ENCODE measurements around the gene SLC6A19. TPM values are rescaled to one million over a fixed set of nuclear protein-coding genes. Genes with fewer than 3 reads are reported as not detected.

The SLC6A19 gene
- total RNA-seq, 1 donor from 2014 or later, result 2.2 TPM

GRCh38 chr5:1194378-1194777 is 7.0 kb upstream of the SLC6A19 start:
- H3K27ac Mint-ChIP-seq, result no peak overlapping the region
- no peaks in the 10 kb centered on the region for H3K27me3 Mint-ChIP-seq
- TF ChIP-seq, protein P1, sequence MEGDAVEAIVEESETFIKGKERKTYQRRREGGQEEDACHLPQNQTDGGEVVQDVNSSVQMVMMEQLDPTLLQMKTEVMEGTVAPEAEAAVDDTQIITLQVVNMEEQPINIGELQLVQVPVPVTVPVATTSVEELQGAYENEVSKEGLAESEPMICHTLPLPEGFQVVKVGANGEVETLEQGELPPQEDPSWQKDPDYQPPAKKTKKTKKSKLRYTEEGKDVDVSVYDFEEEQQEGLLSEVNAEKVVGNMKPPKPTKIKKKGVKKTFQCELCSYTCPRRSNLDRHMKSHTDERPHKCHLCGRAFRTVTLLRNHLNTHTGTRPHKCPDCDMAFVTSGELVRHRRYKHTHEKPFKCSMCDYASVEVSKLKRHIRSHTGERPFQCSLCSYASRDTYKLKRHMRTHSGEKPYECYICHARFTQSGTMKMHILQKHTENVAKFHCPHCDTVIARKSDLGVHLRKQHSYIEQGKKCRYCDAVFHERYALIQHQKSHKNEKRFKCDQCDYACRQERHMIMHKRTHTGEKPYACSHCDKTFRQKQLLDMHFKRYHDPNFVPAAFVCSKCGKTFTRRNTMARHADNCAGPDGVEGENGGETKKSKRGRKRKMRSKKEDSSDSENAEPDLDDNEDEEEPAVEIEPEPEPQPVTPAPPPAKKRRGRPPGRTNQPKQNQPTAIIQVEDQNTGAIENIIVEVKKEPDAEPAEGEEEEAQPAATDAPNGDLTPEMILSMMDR (IDR thresholded peaks at IDR 0.05; ENCODE audit: unreplicated experiment), result no peak
- H3K4me3 Mint-ChIP-seq (ENCODE audit: low read depth), result no peak overlapping the region
- peaks cover 8% of the 10 kb centered on the region for H3K4me1 Mint-ChIP-seq (ENCODE audit: low read depth)
- no peak for DNase-seq (ENCODE audit: low spot score, unreplicated experiment)
- H3K9me3 Mint-ChIP-seq (ENCODE audit: low read depth), result peaks cover 5% of the 10 kb centered on the region
- no peaks in the 10 kb centered on the region for H3K36me3 Mint-ChIP-seq (ENCODE audit: insufficient read depth)

DNA sequence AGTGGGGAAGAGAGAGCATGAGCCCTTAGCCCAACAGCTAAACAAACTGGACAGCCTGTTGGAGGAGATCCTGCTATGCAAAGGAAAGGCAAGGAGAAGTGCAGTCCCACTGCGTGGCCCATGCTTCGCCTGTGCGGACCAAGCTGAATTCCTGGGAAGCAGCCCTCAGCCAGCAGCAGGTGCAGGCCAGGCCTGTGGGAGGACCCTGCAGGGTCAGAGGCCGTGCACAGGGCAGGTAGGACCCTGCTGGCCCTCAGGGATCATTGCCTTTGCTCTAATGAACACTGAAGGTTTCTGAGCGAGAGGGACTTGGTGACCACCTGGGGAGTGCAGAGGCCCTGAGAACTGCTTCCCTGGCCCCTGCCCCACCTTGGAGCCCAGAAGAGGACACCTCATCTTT is 6.0 kb upstream of the SLC6A19 start:
- no peak for DNase-seq (ENCODE audit: low spot score, unreplicated experiment)
- Mint-ChIP-seq H3K27me3 (no peaks in the 10 kb centered on the region), H3K4me3 (ENCODE audit: low read depth) (no peak overlapping the region), H3K9me3 (ENCODE audit: low read depth) (peaks cover 5% of the 10 kb centered on the region), H3K27ac (no peak overlapping the region), H3K36me3 (ENCODE audit: insufficient read depth) (no peaks in the 10 kb centered on the region), H3K4me1 (ENCODE audit: low read depth) (peaks cover 7% of the 10 kb centered on the region)
- TF ChIP-seq, protein P1 (IDR thresholded peaks at IDR 0.05; ENCODE audit: unreplicated experiment), result no peak

DNA sequence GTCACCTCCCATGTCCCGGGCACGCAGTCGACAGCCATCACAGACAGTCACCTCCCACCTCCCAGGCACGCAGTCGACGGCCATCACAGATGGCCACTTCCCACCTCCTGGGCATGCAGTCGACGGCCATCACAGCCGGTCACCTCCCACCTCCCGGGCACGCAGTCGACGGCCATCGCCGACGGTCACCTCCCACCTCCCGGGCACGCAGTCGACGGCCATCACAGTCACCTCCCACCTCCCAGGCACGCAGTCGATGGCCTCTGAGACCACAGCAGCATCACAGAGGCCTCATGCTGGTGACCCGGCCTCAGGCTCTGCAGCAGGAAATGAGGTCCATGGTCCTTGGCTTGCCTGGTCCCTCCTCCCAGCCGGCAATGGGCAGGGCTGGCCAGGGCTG is 5.5 kb upstream of the SLC6A19 start:
- Mint-ChIP-seq H3K4me3 (ENCODE audit: low read depth) (no peak overlapping the region), H3K9me3 (ENCODE audit: low read depth) (peaks cover 5% of the 10 kb centered on the region), H3K4me1 (ENCODE audit: low read depth) (peaks cover 6% of the 10 kb centered on the region), H3K36me3 (ENCODE audit: insufficient read depth) (no peaks in the 10 kb centered on the region), H3K27ac (no peak overlapping the region), H3K27me3 (no peaks in the 10 kb centered on the region)
- TF ChIP-seq, protein P1 (IDR thresholded peaks at IDR 0.05; ENCODE audit: unreplicated experiment), result no peak
- DNase-seq (ENCODE audit: low spot score, unreplicated experiment), result no peak

DNA sequence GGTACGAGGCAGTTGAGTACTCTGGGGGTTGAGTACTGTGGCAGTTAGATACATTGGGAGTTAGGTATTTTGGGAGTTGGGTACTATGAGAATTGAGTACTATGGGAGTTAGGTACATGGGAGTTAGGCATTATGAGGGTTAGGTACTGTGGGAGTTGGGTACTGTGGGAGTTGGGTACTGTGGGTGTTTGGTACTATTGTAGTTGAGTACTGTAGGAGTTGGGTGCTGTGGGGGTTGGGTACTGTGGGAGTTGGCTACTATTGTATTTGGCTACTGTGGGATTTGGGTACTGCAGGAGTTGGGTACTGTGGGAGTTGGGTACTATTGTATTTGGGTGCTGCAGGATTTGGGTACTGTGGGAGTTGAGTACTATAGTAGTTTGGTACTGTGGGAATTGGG is 4.8 kb upstream of the SLC6A19 start:
- DNase-seq (ENCODE audit: low spot score, unreplicated experiment), result no peak
- no peaks in the 10 kb centered on the region for H3K36me3 Mint-ChIP-seq (ENCODE audit: insufficient read depth)
- H3K4me1 Mint-ChIP-seq (ENCODE audit: low read depth), result peaks cover 7% of the 10 kb centered on the region
- TF ChIP-seq, protein P1 (IDR thresholded peaks at IDR 0.05; ENCODE audit: unreplicated experiment), result no peak
- peak overlapping the region; percentile 87 for H3K27ac Mint-ChIP-seq
- no peaks in the 10 kb centered on the region for H3K27me3 Mint-ChIP-seq
- peaks cover 5% of the 10 kb centered on the region for H3K9me3 Mint-ChIP-seq (ENCODE audit: low read depth)
- no peak overlapping the region for H3K4me3 Mint-ChIP-seq (ENCODE audit: low read depth)

GRCh38 chr5:1197876-1198666 is 3.3 kb upstream of the SLC6A19 start:
- Mint-ChIP-seq H3K36me3 (ENCODE audit: insufficient read depth) (no peaks in the 10 kb centered on the region), H3K4me3 (ENCODE audit: low read depth) (no peak overlapping the region), H3K27ac (no peak overlapping the region), H3K27me3 (no peaks in the 10 kb centered on the region), H3K4me1 (ENCODE audit: low read depth) (peaks cover 7% of the 10 kb centered on the region), H3K9me3 (ENCODE audit: low read depth) (peaks cover 5% of the 10 kb centered on the region)
- DNase-seq (ENCODE audit: low spot score, unreplicated experiment), result no peak
- TF ChIP-seq, protein P1 (IDR thresholded peaks at IDR 0.05; ENCODE audit: unreplicated experiment), result no peak
